ENCODE data around the gene TPR.
"Not testable (repeated sequence)": the region's sequence is repeated elsewhere in the genome, so short reads cannot be mapped to it uniquely, and the experiment has no call there.

TPR gene

DNA sequence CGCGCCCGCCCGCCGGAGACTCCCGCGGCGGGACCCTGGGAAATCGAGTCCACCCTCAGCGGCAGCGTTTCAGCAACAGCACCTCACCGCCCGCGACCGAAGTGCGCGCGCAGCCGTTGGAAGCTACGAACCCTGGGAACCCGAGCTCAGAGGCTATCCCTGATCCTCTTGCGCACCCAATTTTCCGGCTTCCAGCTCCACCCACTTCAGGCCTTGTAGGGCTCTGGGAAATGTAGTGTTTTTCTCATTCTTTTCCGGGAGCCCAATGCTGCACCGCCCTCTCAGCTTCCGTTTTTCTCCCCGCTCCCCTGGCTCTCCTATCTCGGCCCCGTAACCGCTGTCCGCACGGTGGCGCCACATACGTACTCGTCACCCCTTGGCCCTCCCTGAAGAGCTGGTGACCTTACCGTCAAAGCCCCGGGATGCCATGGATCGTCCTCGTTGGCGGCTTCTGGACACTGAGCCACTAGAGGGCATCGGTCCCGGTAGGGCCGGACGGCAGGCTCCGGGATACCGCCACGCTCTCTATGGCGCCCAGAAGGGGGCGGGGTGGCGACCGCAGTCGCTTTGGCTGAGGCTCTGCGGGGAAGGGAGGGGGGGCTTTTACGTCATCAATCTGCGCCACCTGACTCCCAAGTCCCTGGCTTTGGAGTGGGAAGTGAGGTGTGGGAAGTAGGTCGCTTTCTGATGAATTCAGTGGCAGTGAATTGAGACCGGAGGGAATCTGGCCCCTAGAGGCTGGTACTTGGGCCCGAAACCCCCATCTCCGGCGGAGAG is at the start of gene TPR, which contains the start of gene ODR4:
Gene TPR, minus strand, starts transcription at position 102 of the 777 bp plus-strand sequence. CDS start 225 bp downstream, outside the sequence.
Gene ODR4, plus strand, starts transcription at position 687 of the 777 bp plus-strand sequence. CDS start 3,948 bp downstream, outside the sequence.
- DNase-seq = peak; percentile 98

DNA sequence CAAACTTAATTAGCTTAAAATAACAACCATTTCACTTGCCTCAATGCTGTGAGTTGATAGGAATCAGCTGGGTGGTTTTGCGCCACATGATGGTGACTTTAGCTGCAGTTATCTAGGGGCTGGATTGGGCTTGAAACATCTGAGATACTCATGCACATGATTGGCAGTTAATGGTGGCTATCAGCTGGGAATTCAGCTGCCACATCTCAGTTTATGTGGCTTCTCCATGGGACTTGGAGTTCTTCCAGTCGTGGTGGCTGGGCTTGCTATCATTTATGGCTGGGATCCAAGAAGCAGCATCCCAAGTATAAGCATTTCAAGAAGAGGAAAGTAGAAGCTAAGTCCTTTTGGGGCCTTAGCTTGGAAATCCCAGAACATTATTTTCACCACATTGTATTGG is 49.5 kb upstream of the TPR start:
- DNase-seq = peak; percentile 28

DNA sequence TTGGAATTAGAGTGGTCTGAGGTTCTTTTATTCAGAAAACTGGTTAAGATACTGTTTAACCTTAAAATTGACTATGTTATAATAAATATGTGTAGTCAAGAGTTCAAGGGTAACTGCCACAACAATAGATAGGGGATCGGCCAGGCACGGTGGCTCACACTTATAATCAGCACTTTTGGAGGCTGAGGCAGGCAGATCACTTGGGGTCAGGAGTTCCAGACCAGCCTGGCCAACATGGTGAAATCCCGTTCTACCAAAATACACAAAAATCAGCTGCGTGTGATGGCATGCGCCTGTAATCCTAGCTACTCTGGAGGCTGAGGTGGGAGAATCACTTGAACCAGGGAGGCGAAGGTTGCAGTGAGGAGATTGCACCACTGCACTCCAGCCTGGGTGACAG is 46.4 kb upstream of the TPR start:
- DNase-seq = no peak

DNA sequence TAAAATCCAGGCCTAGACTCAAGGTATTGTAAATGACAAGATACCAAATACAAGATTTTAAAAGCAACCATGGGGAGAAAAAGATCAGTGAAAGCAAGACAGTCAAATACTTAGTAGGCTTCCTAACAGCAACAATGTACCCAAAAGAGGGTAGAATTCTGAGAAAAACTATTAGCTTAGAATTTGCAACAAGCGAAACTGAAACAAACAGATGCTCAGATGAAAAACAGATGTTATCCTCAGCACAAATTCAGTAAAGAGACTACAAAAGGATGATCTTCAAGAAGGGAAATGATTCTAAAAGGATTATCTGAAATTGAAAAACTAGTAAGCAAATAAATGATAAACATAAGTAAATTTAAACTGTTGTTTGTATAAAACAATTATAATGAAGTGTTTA is 45.9 kb upstream of the TPR start:
- no peak for DNase-seq

DNA sequence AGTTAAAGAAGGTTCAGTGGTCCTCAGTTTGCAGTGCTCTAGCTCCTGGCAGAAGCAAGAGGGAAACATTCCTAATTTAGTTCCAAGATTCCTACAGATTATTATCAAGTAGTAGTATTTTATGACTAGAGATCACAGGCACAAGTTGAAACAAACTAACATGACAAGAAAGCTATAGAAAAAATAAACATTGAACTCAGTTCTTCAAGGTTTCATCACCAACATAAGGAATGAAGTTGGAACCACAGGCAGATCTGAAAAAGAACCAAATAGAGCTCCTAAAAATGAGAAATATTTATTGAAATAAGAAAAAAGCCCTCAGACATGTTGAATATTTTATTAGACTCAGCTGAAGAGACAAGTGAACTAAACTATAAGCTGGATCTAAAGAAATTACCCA is 45.3 kb upstream of the TPR start:
- DNase-seq = no peak

- no peak for DNase-seq
Measured at GRCh38 chr1:186418503-186418902, 43.5 kb upstream of the TPR start.

GRCh38 chr1:186413319-186413718 is 38.3 kb upstream of the TPR start:
- DNase-seq = no peak

GRCh38 chr1:186409091-186409490 is 34.0 kb upstream of the TPR start:
- DNase-seq = no peak

- peak; percentile 33 for DNase-seq
Measured at GRCh38 chr1:186404454-186405051, 29.5 kb upstream of the TPR start.

GRCh38 chr1:186403632-186404031 is 28.6 kb upstream of the TPR start:
- no peak for DNase-seq

DNA sequence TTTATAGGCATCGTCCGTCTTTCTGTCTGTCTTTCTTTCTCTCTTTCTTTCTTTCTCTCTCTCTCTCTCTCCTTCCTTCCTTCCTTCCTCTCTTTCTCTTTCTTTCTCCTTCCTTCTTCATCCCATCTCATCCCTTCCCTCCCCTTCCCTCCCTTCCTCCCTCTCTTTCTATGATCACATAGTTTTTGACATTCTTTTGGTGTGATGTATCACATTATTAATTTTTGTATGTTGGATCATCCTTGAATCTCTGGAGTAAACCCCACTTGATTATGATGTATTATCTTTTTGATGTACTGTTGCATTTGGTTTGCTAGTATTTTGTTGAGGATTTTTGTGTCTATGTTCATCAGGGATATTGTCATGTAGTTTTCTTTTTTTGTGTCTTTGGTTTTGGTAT is 26.4 kb upstream of the TPR start:
- DNase-seq = not testable (repeated sequence)

- DNase-seq = not testable (repeated sequence)
Measured at GRCh38 chr1:186392711-186393110, 17.7 kb upstream of the TPR start.

DNA sequence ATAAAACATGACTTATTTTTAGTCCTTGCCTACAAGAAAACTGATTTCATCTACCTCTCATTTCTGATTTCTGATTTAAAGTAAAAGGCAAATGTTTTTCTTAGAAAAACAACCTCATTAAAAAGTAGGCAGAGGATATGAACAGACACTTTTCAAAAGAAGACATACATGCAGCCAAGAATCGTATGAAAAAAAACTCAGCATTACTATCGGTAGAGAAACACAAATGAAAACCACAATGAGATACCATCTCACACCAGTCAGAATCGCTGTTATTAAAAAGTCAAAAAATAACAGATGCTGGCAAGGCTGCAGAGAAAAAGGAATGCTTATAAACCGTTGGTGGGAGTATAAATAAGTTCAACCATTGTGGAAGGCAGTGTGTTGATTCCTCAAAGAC is 16.8 kb upstream of the TPR start:
- DNase-seq = no peak

GRCh38 chr1:186390925-186391324 is 15.9 kb upstream of the TPR start:
- no peak for DNase-seq

- no peak for DNase-seq
Measured at GRCh38 chr1:186386725-186387383, 11.8 kb upstream of the TPR start.

- no peak for DNase-seq
Measured at GRCh38 chr1:186375929-186376319, 871 bp upstream of the TPR start.

DNA sequence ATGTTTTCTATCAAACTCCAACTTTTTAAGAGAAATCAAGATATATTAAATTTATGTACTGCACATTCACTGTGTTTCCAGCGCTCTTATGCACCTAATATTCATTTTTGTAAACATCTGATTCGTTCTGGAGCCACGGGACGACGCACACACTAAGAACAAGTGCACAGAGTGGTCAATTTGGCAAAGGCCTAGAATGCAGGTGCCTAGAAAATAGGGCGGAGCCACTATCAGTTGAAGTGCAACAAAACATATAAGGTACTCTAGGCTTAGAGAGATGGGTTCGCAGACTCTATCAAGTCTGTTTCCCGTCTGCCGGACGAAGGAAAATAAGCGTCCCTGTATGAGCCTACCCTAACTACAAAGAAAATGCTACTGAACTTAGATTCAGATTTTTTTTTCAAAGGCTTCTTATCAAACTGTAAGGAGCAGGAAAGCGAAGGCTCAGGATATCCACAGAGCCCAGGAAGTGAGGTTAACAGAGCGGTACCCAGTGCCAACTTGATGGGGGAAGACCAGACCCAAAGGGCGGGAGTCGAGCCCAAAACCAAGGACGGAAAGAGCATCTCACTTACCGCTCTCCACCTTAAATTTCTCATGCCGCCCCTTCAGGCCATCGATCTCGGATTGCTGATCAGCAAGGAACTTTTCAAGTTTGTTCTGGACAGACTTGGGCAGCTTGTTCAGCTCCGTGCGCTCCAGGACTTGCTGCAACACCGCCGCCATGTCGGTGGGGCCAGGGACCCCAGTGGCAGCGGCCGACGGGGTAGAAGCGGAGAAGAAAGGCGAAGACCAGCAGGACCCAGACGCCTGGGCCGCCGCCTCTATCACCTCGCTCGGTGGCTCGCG is 526 bp downstream of the TPR start:
- DNase-seq = peak; percentile 32

- not testable (repeated sequence) for DNase-seq
Measured at GRCh38 chr1:186347837-186348691, 27.0 kb downstream of the TPR start.

DNA sequence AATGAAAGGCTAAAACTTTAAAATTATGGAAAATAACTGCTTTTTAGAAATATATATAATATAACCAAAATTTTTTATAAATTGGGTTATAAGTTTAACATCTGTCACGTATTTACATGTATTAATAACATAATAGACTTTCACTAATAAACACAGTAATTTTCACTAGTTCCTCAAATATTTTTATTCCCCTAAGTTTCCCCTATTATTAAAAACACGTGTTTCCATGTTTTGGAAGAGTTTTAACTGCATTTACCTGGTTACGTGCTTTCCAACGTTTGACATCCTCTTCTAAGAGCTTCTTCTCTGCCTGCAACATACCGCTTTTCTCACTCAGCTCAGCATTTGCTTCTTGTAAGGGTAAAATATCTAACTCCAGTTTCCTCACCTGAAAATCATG is 34.3 kb downstream of the TPR start:
- no peak for DNase-seq

DNA sequence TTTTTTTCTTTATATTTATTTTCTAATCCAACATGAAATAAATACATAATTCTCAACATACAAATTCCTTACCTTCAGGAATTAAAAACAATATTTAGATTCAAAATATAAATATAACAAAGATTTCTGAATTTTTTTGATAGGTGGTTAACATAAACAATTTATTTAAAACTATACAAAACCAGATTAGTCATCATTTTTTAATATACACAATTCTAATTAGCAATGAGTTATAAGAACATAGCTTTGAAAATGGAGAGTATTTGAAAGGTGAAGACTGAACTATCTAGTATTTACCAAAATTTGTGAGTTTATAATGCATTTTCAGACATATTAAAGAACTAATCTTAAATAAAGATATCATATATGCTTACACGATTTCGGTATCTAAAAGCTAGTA is 37.5 kb downstream of the TPR start:
- DNase-seq = no peak

DNA sequence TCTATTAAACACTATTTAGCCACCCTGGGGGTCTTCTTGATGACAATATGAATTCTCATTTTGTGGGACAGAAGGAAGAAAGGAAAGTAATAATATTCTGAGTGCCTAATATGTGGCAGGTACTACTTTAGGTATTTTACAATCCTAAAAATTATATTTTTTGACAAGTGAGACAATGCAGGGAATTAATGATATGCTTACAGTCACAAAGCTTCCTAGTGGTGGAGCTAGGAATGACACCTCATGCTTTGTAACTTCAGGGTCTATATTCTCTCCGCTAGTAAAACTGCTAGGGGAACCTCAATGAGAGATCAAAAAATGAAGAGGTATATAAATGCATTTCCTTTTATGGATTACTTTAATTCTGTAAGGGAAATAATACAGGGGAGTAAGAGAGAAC is 44.3 kb downstream of the TPR start:
- DNase-seq = no peak

GRCh38 chr1:186327331-186327730 is 47.7 kb downstream of the TPR start:
- no peak for DNase-seq

Measured in COR-L47 (cell line).